A549 (cell line): ENCODE results near the gene CUX1. TPM values are rescaled to one million over a fixed set of nuclear protein-coding genes. Genes with fewer than 3 reads are reported as not detected.
A peak's percentile ranks its signal among the peaks of the same experiment; 100 is the strongest.

Experiments used
- ATAC-seq, 2 experiments: fragments of 200-7000 bp in 1 of 2; fragments of >200 bp in 1 of 2; cut with Nextera tagmentation in 1 of 2; cut with Tn5 transposase in 1 of 2; 3 replicates each; pipeline versions ENCODE4 v1.8.0 to v1.9.1; 2018 to 2020; ENCODE audit warnings: mild to moderate bottlenecking in 1 of 2, moderate library complexity in 1 of 2
- CTCF ChIA-PET: fragments of 300-600 bp; sonication (Branson Sonifier 250); formaldehyde crosslinking; extraction: SDS; loops from one replicate; lab custom pipeline; 2021; ENCODE audit warnings: antibody characterized with exemption, inconsistent platforms; lab: Yijun Ruan, JAX
- POLR2A ChIA-PET: fragments of 350-600 bp; formaldehyde crosslinking; extraction: SDS; loops from one replicate; lab custom pipeline; 2021; ENCODE audit warnings: antibody characterized with exemption, inconsistent platforms; lab: Yijun Ruan, JAX
- DNase-seq, 2 experiments: peaks; one replicate each; pipeline versions ENCODE4 v3.0.0 to v3.0.0-alpha.2; 2011 to 2016; ENCODE audit warnings: low read depth in 1 of 2, low spot score in 1 of 2
- FAIRE-seq: peaks from 2 replicates; lab custom pipeline; 2011; peaks lifted over from hg19 to GRCh38; lab: Jason Lieb, UNC
- H3K27ac ChIP-seq, 2 experiments: fragments of >200 bp; sonication (Bioruptor Twin); formaldehyde crosslinking; 3 replicates each; pipeline ENCODE4 v1.5.1; 2016 to 2017
- H3K4me1 ChIP-seq: fragments of >200 bp; sonication (Bioruptor Twin); formaldehyde crosslinking; 3 replicates; pipeline ENCODE4 v1.6.1; 2016
- H3K4me2 ChIP-seq: fragments of >200 bp; sonication (Bioruptor Twin); formaldehyde crosslinking; 3 replicates; pipeline ENCODE4 v1.6.1; 2016
- H3K4me3 ChIP-seq: fragments of >200 bp; sonication (Bioruptor Twin); formaldehyde crosslinking; 3 replicates; pipeline ENCODE4 v1.5.1; 2016
- H3K9me3 ChIP-seq: fragments of >200 bp; sonication (Bioruptor Twin); formaldehyde crosslinking; 3 replicates; pipeline ENCODE4 v1.6.1; 2016
- BHLHE40 ChIP-seq: IDR thresholded peaks from 2 replicates; pipeline ENCODE4 v1.6.1; 2012; ENCODE audit warnings: low read depth, low read length, inconsistent platforms
- CEBPB ChIP-seq, 2 experiments: fragments of >200 bp in 1 of 2; sonication (Bioruptor Twin) in 1 of 2; formaldehyde crosslinking in 1 of 2; IDR thresholded peaks; 2 replicates each; pipeline ENCODE4 v1.6.1; 2012 to 2016
- CHD2 ChIP-seq: fragments of 150-350 bp; IDR thresholded peaks from 2 replicates; pipeline ENCODE4 v1.6.1; 2014; ENCODE audit warnings: low read length; ENCODE audit not compliant: partially characterized antibody
- CHD4 ChIP-seq: fragments of 200-600 bp; sonication (generic); IDR thresholded peaks from 2 replicates; pipeline ENCODE4 v1.6.1; 2016; ENCODE audit warnings: antibody characterized with exemption, mild to moderate bottlenecking, borderline replicate concordance
- E2F6 ChIP-seq: IDR thresholded peaks from 2 replicates; pipeline ENCODE4 v1.6.1; 2012; ENCODE audit warnings: low read depth, borderline replicate concordance
- EP300 ChIP-seq, 2 experiments: fragments of >200 bp; sonication (Bioruptor Twin); formaldehyde crosslinking; IDR thresholded peaks; 2 replicates in 1 of 2; 3 replicates in 1 of 2; pipeline ENCODE4 v1.6.1; 2016 to 2017
- ESRRA ChIP-seq: fragments of 150-350 bp; IDR thresholded peaks from 2 replicates; pipeline ENCODE4 v1.6.1; 2014; ENCODE audit warnings: mild to moderate bottlenecking, low read length, borderline replicate concordance
- FOSL2 ChIP-seq, 2 experiments: fragments of 450-650 bp in 1 of 2; fragments of >200 bp in 1 of 2; sonication (Bioruptor Twin) in 1 of 2; formaldehyde crosslinking; IDR thresholded peaks; 2 replicates each; pipeline versions ENCODE4 v1.5.0 to v1.6.1; 2016 to 2020; ENCODE audit warnings: mild to moderate bottlenecking in 1 of 2, moderate library complexity in 1 of 2
- HDAC2 ChIP-seq: fragments of 200-600 bp; sonication (generic); IDR thresholded peaks from 2 replicates; pipeline ENCODE4 v1.6.1; 2016
- HES2 ChIP-seq: fragments of >200 bp; sonication (Bioruptor Twin); formaldehyde crosslinking; IDR thresholded peaks from 2 replicates; pipeline ENCODE4 v1.6.1; 2016
- HOXA7 ChIP-seq: fragments of 250-450 bp; sonication (Bioruptor Pico); IDR thresholded peaks from 2 replicates; pipeline ENCODE4 v1.5.0; 2020; ENCODE audit warnings: mild to moderate bottlenecking, moderate library complexity
- HOXB13 ChIP-seq: fragments of 250-450 bp; sonication (Bioruptor Pico); IDR thresholded peaks from 2 replicates; pipeline ENCODE4 v1.5.0; 2020; ENCODE audit warnings: low read depth, mild to moderate bottlenecking, moderate library complexity
- JUN ChIP-seq, 2 experiments: fragments of >200 bp; sonication (Bioruptor Twin); formaldehyde crosslinking; IDR thresholded peaks; 2 replicates in 1 of 2; 3 replicates in 1 of 2; pipeline ENCODE4 v1.6.1; 2016 to 2017
- MAFK ChIP-seq: fragments of 450-650 bp; IDR thresholded peaks from 2 replicates; pipeline ENCODE4 v1.6.1; 2014; ENCODE audit not compliant: partially characterized antibody
- MAZ ChIP-seq: fragments of 150-350 bp; IDR thresholded peaks from 2 replicates; pipeline ENCODE4 v1.6.1; 2014; ENCODE audit warnings: antibody characterized with exemption, low read depth, low read length, borderline replicate concordance
- NR3C1 ChIP-seq: fragments of >200 bp; sonication (Bioruptor Twin); formaldehyde crosslinking; IDR thresholded peaks from 3 replicates; pipeline ENCODE4 v1.6.1; 2017
- PBX3 ChIP-seq: IDR thresholded peaks from 2 replicates; pipeline ENCODE4 v1.6.1; 2012
- POLR2A ChIP-seq: IDR thresholded peaks from 2 replicates; pipeline ENCODE4 v1.6.1; 2012; ENCODE audit warnings: mild to moderate bottlenecking, low read length
- POLR2AphosphoS2 ChIP-seq: conservative IDR thresholded peaks from 2 replicates; pipeline ENCODE4 v1.6.1; 2012; ENCODE audit warnings: low read length, improper control_type of control experiment, inconsistent platforms
- RARB ChIP-seq: fragments of 250-450 bp; sonication (Bioruptor Pico); IDR thresholded peaks from 2 replicates; pipeline ENCODE4 v1.8.0; 2021; ENCODE audit warnings: mild to moderate bottlenecking, moderate library complexity
- RFX5 ChIP-seq: fragments of 450-650 bp; IDR thresholded peaks from 2 replicates; pipeline ENCODE4 v1.7.1; 2014; ENCODE audit warnings: antibody characterized with exemption, mild to moderate bottlenecking, moderate library complexity
- SMC3 ChIP-seq: fragments of >200 bp; sonication (Bioruptor Twin); formaldehyde crosslinking; IDR thresholded peaks from 3 replicates; pipeline ENCODE4 v1.6.1; 2018; ENCODE audit warnings: inconsistent platforms
- USF2 ChIP-seq: fragments of 450-650 bp; IDR thresholded peaks from 2 replicates; pipeline ENCODE4 v1.6.1; 2014; ENCODE audit warnings: antibody characterized with exemption
- ZFP36 ChIP-seq: fragments of 450-650 bp; IDR thresholded peaks from 2 replicates; pipeline ENCODE4 v1.6.1; 2014; ENCODE audit warnings: borderline replicate concordance; ENCODE audit not compliant: partially characterized antibody
- ZNF302 ChIP-seq: fragments of 250-450 bp; sonication (Bioruptor Pico); IDR thresholded peaks from 2 replicates; pipeline ENCODE4 v1.9.0; 2021; ENCODE audit warnings: inconsistent platforms, mild to moderate bottlenecking, moderate library complexity
- WGBS: methylation state at CpG from one replicate; pipeline ENCODE4 v1.1.6; 2017; ENCODE audit errors: missing lambda C conversion rate; 5-methylcytosine and 5-hydroxymethylcytosine counted together
- polyA plus RNA-seq, 4 experiments: library from polyadenylated mRNA; depleted of rRNA in 3 of 4; stranded (reverse); fragments of >200 nt; fragmentation: RNase III in 1 of 4; extraction: RNeasy Plus Mini Kit Qiagen cat#74134 plus additional on column Dnase treatment in 1 of 4; gene quantifications; 2 replicates in 3 of 4; 3 replicates in 1 of 4; pipeline ENCODE4 v1.2.3, GENCODE V29; 2011 to 2017

CUX1 gene
- polyA plus RNA-seq, 2 of the 4 experiments (the other 2 are of a cell fraction) = 32.7 to 33.4 TPM

GRCh38 chr7:101922631-101923601 is 105.5 kb downstream of the CUX1 start:
- H3K4me2 ChIP-seq = no peak overlapping the region
- no peak for FAIRE-seq
- TF ChIP-seq BHLHE40 = no peak
- no peak for TF ChIP-seq E2F6
- TF ChIP-seq JUN (IDR thresholded peaks at IDR 0.05) = no peak
- no peak for TF ChIP-seq CEBPB (IDR thresholded peaks at IDR 0.05)
- TF ChIP-seq FOSL2 (IDR thresholded peaks at IDR 0.05) = no peak
- no peak for TF ChIP-seq FOSL2 (CRISPR knock-in tag; IDR thresholded peaks at IDR 0.05)
- no peak for TF ChIP-seq EP300 (IDR thresholded peaks at IDR 0.05)
- 92% methylated on average over 24 of the region's 24 CpGs for WGBS
- ChIA-PET POLR2A (no interaction called here), CTCF (interaction anchor here (0.6 to 1.3 kb wide), 2 partner anchors 17 to 320 kb away, joined by 3 read pairs; no protein-coding TSS in a partner anchor)
- peak overlapping the region in 1 of 2 experiments; percentile 53; a peak in 1 of 6 replicates for H3K27ac ChIP-seq
- ATAC-seq = peak in 1 of 2 experiments; percentile 38; a peak in 3 of 6 replicates
- no peaks in the 10 kb centered on the region for H3K9me3 ChIP-seq
- no peak overlapping the region for H3K4me3 ChIP-seq
- no peaks in the 10 kb centered on the region for H3K4me1 ChIP-seq
- no peak for DNase-seq

GRCh38 chr7:101923602-101923985 is 106.2 kb downstream of the CUX1 start:
- Histone ChIP-seq H3K9me3 (no peaks in the 10 kb centered on the region), H3K27ac (no peak overlapping the region), H3K4me1 (no peaks in the 10 kb centered on the region), H3K4me3 (no peak overlapping the region), H3K4me2 (no peak overlapping the region)
- FAIRE-seq (no peak), DNase-seq (no peak), ATAC-seq (no peak)
- CTCF ChIA-PET = interaction anchor here (0.6 kb wide), 1 partner anchor 17 kb away, joined by 3 read pairs; no protein-coding TSS in a partner anchor
- TF ChIP-seq FOSL2 (IDR thresholded peaks at IDR 0.05) = no peak
- TF ChIP-seq FOSL2 (CRISPR knock-in tag; IDR thresholded peaks at IDR 0.05) = no peak
- TF ChIP-seq CHD2 = no peak
- no peak for TF ChIP-seq HOXB13
- no peak for TF ChIP-seq ZFP36
- TF ChIP-seq CEBPB (IDR thresholded peaks at IDR 0.05) = no peak
- TF ChIP-seq, all 56 proteins: peak for 0
- WGBS = 92% methylated on average over 11 of the region's 11 CpGs
- POLR2A ChIA-PET = no interaction called here

GRCh38 chr7:101924171-101924570 is 106.7 kb downstream of the CUX1 start:
- ChIA-PET CTCF (no interaction called here), POLR2A (no interaction called here)
- no peak for DNase-seq
- Histone ChIP-seq H3K4me2 (no peak overlapping the region), H3K27ac (no peak overlapping the region), H3K4me3 (no peak overlapping the region), H3K4me1 (no peaks in the 10 kb centered on the region), H3K9me3 (peaks cover 4% of the 10 kb centered on the region)
- TF ChIP-seq SMC3 (no peak), CEBPB (IDR thresholded peaks at IDR 0.05) (no peak), POLR2AphosphoS2 (no peak), HES2 (no peak), MAZ (no peak), HOXA7 (no peak), CHD2 (no peak), NR3C1 (no peak)
- no peak for FAIRE-seq
- 82% methylated on average over 9 of the region's 9 CpGs for WGBS
- no peak for ATAC-seq

GRCh38 chr7:101926265-101926664 is 108.8 kb downstream of the CUX1 start:
- WGBS = 85% methylated on average over 3 of the region's 3 CpGs
- CTCF ChIA-PET = no interaction called here
- TF ChIP-seq HDAC2 (no peak), USF2 (no peak), HOXB13 (no peak), CEBPB (IDR thresholded peaks at IDR 0.05) (no peak), POLR2AphosphoS2 (no peak), PBX3 (no peak), ZNF302 (CRISPR knock-in tag) (no peak), CHD2 (no peak), MAFK (no peak), POLR2A (no peak), ZFP36 (no peak), RARB (no peak), ESRRA (no peak), CHD4 (no peak), FOSL2 (IDR thresholded peaks at IDR 0.05) (no peak), FOSL2 (CRISPR knock-in tag; IDR thresholded peaks at IDR 0.05) (no peak), NR3C1 (no peak), RFX5 (no peak)
- Histone ChIP-seq H3K27ac (no peak overlapping the region), H3K4me3 (no peak overlapping the region), H3K4me2 (no peak overlapping the region), H3K9me3 (peaks cover 23% of the 10 kb centered on the region), H3K4me1 (no peaks in the 10 kb centered on the region)
- DNase-seq (no peak), FAIRE-seq (no peak), ATAC-seq (no peak; a peak in 2 of 6 replicates)
- POLR2A ChIA-PET = no interaction called here
